PC-9 (cell line): Measurements from ENCODE around the gene HTR1E. TPM values are rescaled to one million over a fixed set of nuclear protein-coding genes. Genes with fewer than 3 reads are reported as not detected.
"Not testable (repeated sequence)": the region's sequence is repeated elsewhere in the genome, so short reads cannot be mapped to it uniquely, and the experiment has no call there.

Source experiments
- BruUV-seq: library from RNA; stranded (reverse); fragments of 400-500 nt; replicated peaks from 2 replicates; lab custom pipeline; 2021; lab: Mats Ljungman, UMichigan
- CTCF ChIA-PET: fragments of 300-600 bp; sonication (Branson Sonifier 250); formaldehyde crosslinking; loops from one replicate; lab custom pipeline; 2022; ENCODE audit warnings: antibody characterized with exemption; lab: Charles Lee
- POLR2A ChIA-PET: fragments of 300-600 bp; sonication (Branson Sonifier 250); formaldehyde crosslinking; loops from one replicate; lab custom pipeline; 2022; ENCODE audit warnings: antibody characterized with exemption; ENCODE audit not compliant: unreplicated experiment; lab: Charles Lee
- DNase-seq, 2 experiments: peaks; one replicate each; pipeline versions ENCODE4 v3.0.0 to v3.0.0-alpha.2; 2015 to 2022; ENCODE audit warnings: mixed read lengths in 1 of 2
- H2AFZ ChIP-seq: fragments of 200-600 bp; sonication (generic); 2 replicates; pipeline ENCODE4 v1.8.1; 2017; ENCODE audit warnings: antibody characterized with exemption
- H3F3A ChIP-seq: fragments of 200-600 bp; sonication (generic); 2 replicates; pipeline ENCODE4 v1.8.1; 2017; ENCODE audit warnings: antibody characterized with exemption, mild to moderate bottlenecking, low read depth; ENCODE audit not compliant: insufficient read depth
- H3K27ac ChIP-seq: fragments of 200-600 bp; sonication (generic); 2 replicates; pipeline ENCODE4 v1.6.1; 2016; ENCODE audit warnings: mixed run types
- H3K27me3 ChIP-seq: fragments of 200-600 bp; sonication (generic); 2 replicates; pipeline ENCODE4 v1.6.1; 2016; ENCODE audit warnings: low read depth, mixed run types; ENCODE audit not compliant: insufficient read depth
- H3K36me3 ChIP-seq: fragments of 200-600 bp; sonication (generic); 2 replicates; pipeline ENCODE4 v1.6.1; 2016; ENCODE audit warnings: low read depth, mixed run types
- H3K4me1 ChIP-seq: fragments of 200-600 bp; sonication (generic); replicated peaks from 2 replicates; pipeline ENCODE4 v1.6.1; 2016; ENCODE audit warnings: mixed run types; ENCODE audit not compliant: insufficient read depth
- H3K4me2 ChIP-seq: fragments of 200-600 bp; sonication (generic); 2 replicates; pipeline ENCODE4 v1.6.1; 2017; ENCODE audit warnings: mixed run types
- H3K4me3 ChIP-seq: fragments of 200-600 bp; sonication (generic); 2 replicates; pipeline ENCODE4 v1.6.1; 2016; ENCODE audit warnings: mixed run types
- H3K79me2 ChIP-seq: fragments of 200-600 bp; sonication (generic); 2 replicates; pipeline ENCODE4 v1.6.1; 2017; ENCODE audit warnings: low read depth, mixed run types
- H3K9me2 ChIP-seq: fragments of 200-600 bp; sonication (generic); 2 replicates; pipeline ENCODE4 v1.8.1; 2017; ENCODE audit warnings: mild to moderate bottlenecking; ENCODE audit not compliant: insufficient read depth
- H3K9me3 ChIP-seq: fragments of 200-600 bp; sonication (generic); 2 replicates; pipeline ENCODE4 v1.8.1; 2016; ENCODE audit warnings: low read depth; ENCODE audit not compliant: insufficient read depth
- H4K20me1 ChIP-seq: fragments of 200-600 bp; sonication (generic); 2 replicates; pipeline ENCODE4 v1.8.1; 2017; ENCODE audit not compliant: insufficient read depth
- EZH2 ChIP-seq: fragments of 200-600 bp; sonication (generic); IDR thresholded peaks from 2 replicates; pipeline ENCODE4 v1.8.0; 2017; ENCODE audit warnings: antibody characterized with exemption, low read depth
- intact Hi-C: fragments of 100-400 bp; cut with micrococcal nuclease; formaldehyde crosslinking; loops from one replicate; pipeline ENCODE4 v1.10.0; 2022; ENCODE audit not compliant: unreplicated experiment
- total RNA-seq: library from RNA; stranded (reverse); gene quantifications from 2 replicates; pipeline ENCODE4 v1.2.3, GENCODE V29; 2021
- TF ChIP-seq, protein P1 (sequence below): fragments of 200-600 bp; sonication (generic); conservative IDR thresholded peaks from 2 replicates; pipeline ENCODE4 v1.6.1; 2017; ENCODE audit warnings: mixed run types, antibody characterized with exemption, mild to moderate bottlenecking, moderate library complexity

HTR1E gene
- total RNA-seq, 1 experiment from 2014 or later: not detected

DNA sequence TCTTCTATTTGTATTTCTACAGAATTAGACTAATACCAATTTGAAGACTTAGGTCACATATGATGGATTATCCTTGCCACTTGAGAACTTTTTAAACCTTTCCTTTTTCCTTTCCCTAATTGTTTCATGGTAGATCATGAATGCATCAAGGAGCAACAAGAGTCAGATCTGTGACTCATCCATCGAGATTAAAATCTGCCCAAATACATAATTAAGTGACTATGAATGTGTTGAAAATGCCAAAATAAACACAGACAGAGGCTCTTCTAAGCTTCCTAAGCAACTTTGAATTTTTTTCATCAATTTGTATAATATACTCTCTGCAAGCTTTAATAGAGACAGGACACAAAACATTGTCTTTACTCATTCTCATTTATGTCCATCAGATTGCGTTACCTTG, 23.5 kb upstream of the HTR1E start:
- Histone ChIP-seq H4K20me1 (no peaks in the 10 kb centered on the region), H3F3A (no peaks in the 10 kb centered on the region), H2AFZ (no peak overlapping the region), H3K36me3 (no peaks in the 10 kb centered on the region), H3K4me3 (no peak overlapping the region), H3K9me3 (no peaks in the 10 kb centered on the region), H3K27ac (no peak overlapping the region), H3K9me2 (no peaks in the 10 kb centered on the region), H3K4me2 (no peak overlapping the region), H3K27me3 (no peaks in the 10 kb centered on the region), H3K4me1 (no peaks in the 10 kb centered on the region), H3K79me2 (no peaks in the 10 kb centered on the region)
- TF ChIP-seq EZH2: no peak
- TF ChIP-seq, protein P1, sequence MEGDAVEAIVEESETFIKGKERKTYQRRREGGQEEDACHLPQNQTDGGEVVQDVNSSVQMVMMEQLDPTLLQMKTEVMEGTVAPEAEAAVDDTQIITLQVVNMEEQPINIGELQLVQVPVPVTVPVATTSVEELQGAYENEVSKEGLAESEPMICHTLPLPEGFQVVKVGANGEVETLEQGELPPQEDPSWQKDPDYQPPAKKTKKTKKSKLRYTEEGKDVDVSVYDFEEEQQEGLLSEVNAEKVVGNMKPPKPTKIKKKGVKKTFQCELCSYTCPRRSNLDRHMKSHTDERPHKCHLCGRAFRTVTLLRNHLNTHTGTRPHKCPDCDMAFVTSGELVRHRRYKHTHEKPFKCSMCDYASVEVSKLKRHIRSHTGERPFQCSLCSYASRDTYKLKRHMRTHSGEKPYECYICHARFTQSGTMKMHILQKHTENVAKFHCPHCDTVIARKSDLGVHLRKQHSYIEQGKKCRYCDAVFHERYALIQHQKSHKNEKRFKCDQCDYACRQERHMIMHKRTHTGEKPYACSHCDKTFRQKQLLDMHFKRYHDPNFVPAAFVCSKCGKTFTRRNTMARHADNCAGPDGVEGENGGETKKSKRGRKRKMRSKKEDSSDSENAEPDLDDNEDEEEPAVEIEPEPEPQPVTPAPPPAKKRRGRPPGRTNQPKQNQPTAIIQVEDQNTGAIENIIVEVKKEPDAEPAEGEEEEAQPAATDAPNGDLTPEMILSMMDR: no peak
- intact Hi-C loops: no loop called here
- no TSS peak for BruUV-seq
- POLR2A ChIA-PET: no interaction called here
- DNase-seq: no peak
- CTCF ChIA-PET: no interaction called here

DNA sequence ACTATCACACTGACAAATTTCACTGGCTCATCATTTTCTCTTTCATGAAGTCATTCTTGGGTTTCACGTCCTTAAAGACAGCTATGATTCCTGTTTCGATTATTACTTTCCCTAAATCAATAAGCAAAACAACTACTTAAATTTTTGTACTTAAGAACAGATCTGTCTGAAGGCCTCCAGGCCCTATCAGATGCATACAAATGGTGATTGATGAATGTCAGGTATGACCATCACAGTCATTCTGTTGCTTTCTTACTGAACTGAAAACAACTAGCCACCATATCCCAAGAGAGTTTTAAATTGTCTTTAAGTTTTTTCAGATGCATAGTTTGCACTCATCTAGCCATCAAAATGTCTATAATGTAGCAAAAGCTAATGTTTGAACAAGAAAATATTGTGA, 20.9 kb upstream of the HTR1E start:
- H4K20me1 ChIP-seq: no peaks in the 10 kb centered on the region
- H3F3A ChIP-seq: no peaks in the 10 kb centered on the region
- no peaks in the 10 kb centered on the region for H3K9me3 ChIP-seq
- H3K4me1 ChIP-seq: no peaks in the 10 kb centered on the region
- ChIA-PET CTCF (no interaction called here), POLR2A (no interaction called here)
- intact Hi-C loops: no loop called here
- H3K4me3 ChIP-seq: no peak overlapping the region
- H3K9me2 ChIP-seq: no peaks in the 10 kb centered on the region
- no peaks in the 10 kb centered on the region for H3K36me3 ChIP-seq
- H3K79me2 ChIP-seq: no peaks in the 10 kb centered on the region
- H3K27ac ChIP-seq: no peak overlapping the region
- H3K27me3 ChIP-seq: no peaks in the 10 kb centered on the region
- no TSS peak for BruUV-seq
- no peak overlapping the region for H2AFZ ChIP-seq
- DNase-seq: no peak
- H3K4me2 ChIP-seq: no peak overlapping the region
- no peak for TF ChIP-seq EZH2
- TF ChIP-seq, protein P1: no peak

DNA sequence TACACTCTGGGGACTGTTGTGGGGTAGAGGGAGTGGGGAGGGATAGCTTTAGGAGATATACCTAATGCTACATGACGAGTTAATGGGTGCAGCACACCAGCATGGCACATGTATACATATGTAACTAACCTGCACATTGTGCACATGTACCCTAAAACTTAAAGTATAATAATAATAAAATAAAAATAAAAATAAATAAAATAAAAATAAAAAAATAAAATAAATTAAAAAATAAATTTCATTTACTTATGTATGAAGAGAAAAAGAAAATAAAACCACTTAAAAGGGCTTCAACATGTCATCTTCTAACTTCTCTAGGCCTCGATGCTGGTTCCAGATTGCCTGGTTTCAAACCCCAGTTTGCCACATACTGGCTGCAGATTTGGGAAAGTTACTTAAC, 10.2 kb upstream of the HTR1E start:
- POLR2A ChIA-PET, BruUV-seq, DNase-seq, H2AFZ ChIP-seq, H3K9me2 ChIP-seq, CTCF ChIA-PET, H3K4me3 ChIP-seq, H3K4me1 ChIP-seq, H3K4me2 ChIP-seq, H3K36me3 ChIP-seq, intact Hi-C loops, H3K79me2 ChIP-seq, H3K27me3 ChIP-seq, H3K9me3 ChIP-seq, H3K27ac ChIP-seq, H4K20me1 ChIP-seq, H3F3A ChIP-seq: not testable (repeated sequence)

DNA sequence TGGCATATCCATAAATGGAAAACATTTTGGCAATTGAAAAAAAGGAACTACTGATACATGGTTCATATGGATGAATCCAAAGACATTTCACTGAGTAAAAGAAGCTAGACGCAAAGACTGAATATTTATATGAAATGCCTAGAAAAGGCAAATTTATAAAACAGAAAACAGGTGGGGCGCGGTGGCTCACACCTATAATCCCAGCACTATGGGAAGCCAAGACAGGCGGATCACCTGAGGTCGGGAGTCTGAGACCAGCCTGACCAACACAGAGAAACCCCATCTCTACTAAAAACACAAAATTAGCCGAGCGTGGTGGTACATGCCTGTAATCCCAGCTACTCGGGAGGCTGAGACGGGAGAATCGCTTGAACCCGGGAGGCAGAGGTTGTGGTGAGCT, 9.5 kb upstream of the HTR1E start:
- H3K36me3 ChIP-seq: not testable (repeated sequence)

More for the DNA sequence above, 9.5 kb upstream of the HTR1E start:
- H2AFZ ChIP-seq, H3K4me2 ChIP-seq, BruUV-seq, intact Hi-C loops, DNase-seq, CTCF ChIA-PET, H3K27ac ChIP-seq, H3K9me2 ChIP-seq, H3K9me3 ChIP-seq, H3K79me2 ChIP-seq, POLR2A ChIA-PET, H3F3A ChIP-seq, H3K27me3 ChIP-seq, H4K20me1 ChIP-seq, H3K4me3 ChIP-seq, H3K4me1 ChIP-seq: not testable (repeated sequence)
